HUES48 (cell line): ENCODE results near the gene FRRS1L.
A peak's percentile ranks its signal among the peaks of the same experiment; 100 is the strongest.

Experiments
- H3K27ac ChIP-seq: one replicate; pipeline ENCODE4 v1.7.0; 2013; ENCODE audit warnings: low read depth, low read length, inconsistent platforms
- H3K27me3 ChIP-seq: 2 replicates; pipeline ENCODE4 v1.6.1; 2013; ENCODE audit warnings: mild to moderate bottlenecking, low read length; ENCODE audit not compliant: control insufficient read depth, insufficient read depth
- H3K36me3 ChIP-seq: 2 replicates; pipeline ENCODE4 v1.6.1; 2013; ENCODE audit warnings: low read length; ENCODE audit not compliant: control insufficient read depth, insufficient read depth
- H3K4me1 ChIP-seq: 2 replicates; pipeline ENCODE4 v1.6.1; 2013; ENCODE audit warnings: mild to moderate bottlenecking, low read length; ENCODE audit not compliant: control insufficient read depth, insufficient read depth
- H3K4me3 ChIP-seq: 2 replicates; pipeline ENCODE4 v1.5.1; 2013; ENCODE audit warnings: mild to moderate bottlenecking, low read depth, low read length
- H3K9ac ChIP-seq: 2 replicates; pipeline ENCODE4 v1.6.1; 2013; ENCODE audit warnings: mild to moderate bottlenecking, low read depth, low read length, moderate library complexity
- H3K9me3 ChIP-seq: 2 replicates; pipeline ENCODE4 v1.6.1; 2013; ENCODE audit warnings: low read length; ENCODE audit not compliant: control insufficient read depth, insufficient read depth

FRRS1L gene, protein sequence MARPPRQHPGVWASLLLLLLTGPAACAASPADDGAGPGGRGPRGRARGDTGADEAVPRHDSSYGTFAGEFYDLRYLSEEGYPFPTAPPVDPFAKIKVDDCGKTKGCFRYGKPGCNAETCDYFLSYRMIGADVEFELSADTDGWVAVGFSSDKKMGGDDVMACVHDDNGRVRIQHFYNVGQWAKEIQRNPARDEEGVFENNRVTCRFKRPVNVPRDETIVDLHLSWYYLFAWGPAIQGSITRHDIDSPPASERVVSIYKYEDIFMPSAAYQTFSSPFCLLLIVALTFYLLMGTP

DNA sequence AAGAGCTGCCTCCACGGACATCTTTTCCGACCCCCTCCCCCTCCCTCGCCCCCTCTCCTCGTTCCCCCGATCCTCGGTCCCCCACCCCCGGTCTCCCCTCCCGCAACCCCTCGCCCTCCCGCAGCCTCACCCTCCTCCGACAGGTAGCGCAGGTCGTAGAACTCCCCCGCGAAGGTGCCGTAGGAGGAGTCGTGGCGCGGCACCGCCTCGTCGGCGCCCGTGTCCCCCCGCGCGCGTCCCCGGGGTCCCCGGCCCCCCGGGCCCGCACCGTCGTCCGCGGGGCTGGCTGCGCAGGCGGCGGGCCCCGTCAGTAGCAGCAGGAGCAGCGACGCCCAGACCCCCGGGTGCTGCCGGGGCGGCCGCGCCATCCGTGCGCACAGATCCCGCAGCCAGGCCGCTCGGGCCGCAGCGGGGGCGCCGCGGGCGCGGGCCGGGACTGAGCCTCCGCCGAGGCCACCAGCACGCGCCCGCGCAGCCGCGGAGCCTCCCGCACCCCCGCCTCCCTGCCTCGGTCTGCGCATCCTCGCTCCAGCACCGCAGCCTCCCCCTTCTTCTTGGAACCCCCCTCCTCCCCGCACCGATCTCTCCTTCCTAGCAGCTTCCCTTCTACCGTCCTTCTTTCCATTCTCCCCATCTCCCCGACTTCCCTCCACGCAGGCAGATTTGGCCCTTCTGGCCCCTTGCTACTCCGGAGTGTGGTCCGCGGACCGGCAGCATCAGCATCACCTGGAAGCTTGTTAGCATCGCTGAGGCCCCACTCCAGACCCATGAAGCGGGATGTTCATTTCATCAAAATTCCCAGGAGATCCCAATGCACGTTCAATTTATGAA, at the start of gene FRRS1L:
FRRS1L (minus strand) TSS at position 479 of the 831 bp plus-strand sequence; CDS start at position 368, 111 bp downstream.
- Histone ChIP-seq H3K27ac (peak within 1 kb of the TSS; percentile 38), H3K9me3 (no peaks in the 10 kb centered on the region), H3K27me3 (peaks cover 35% of the 10 kb centered on the region), H3K4me1 (no peaks in the 10 kb centered on the region), H3K4me3 (peak within 1 kb of the TSS; percentile 59), H3K36me3 (no peaks in the 10 kb centered on the region), H3K9ac (no peak within 1 kb of the TSS)

DNA sequence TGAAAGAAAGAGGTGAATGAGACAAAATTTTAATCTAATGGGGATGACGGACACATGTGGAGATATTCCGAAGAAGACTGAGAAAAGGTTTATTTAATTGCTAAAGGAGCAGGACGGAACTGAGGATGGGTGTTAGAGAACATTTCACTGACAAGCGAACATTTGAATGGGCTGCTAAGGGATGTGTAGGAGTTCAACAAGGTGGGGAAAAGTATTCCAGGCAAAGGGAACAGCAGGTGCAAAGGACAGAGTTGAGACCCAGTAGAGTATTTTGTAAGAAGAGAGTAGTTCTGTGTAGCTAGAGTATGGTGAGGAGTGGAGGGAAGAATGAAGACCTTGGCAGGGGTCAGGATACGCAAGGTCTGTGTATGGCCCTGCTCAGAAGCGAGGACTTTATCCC, 47.4 kb upstream of the FRRS1L start:
- H3K4me3 ChIP-seq = no peak overlapping the region
- H3K4me1 ChIP-seq = peaks cover 5% of the 10 kb centered on the region; the same call in 1 of the 2 replicates
- no peak overlapping the region for H3K27ac ChIP-seq
- H3K27me3 ChIP-seq = no peaks in the 10 kb centered on the region
- H3K9ac ChIP-seq = no peak overlapping the region
- H3K9me3 ChIP-seq = no peaks in the 10 kb centered on the region
- H3K36me3 ChIP-seq = no peaks in the 10 kb centered on the region

DNA sequence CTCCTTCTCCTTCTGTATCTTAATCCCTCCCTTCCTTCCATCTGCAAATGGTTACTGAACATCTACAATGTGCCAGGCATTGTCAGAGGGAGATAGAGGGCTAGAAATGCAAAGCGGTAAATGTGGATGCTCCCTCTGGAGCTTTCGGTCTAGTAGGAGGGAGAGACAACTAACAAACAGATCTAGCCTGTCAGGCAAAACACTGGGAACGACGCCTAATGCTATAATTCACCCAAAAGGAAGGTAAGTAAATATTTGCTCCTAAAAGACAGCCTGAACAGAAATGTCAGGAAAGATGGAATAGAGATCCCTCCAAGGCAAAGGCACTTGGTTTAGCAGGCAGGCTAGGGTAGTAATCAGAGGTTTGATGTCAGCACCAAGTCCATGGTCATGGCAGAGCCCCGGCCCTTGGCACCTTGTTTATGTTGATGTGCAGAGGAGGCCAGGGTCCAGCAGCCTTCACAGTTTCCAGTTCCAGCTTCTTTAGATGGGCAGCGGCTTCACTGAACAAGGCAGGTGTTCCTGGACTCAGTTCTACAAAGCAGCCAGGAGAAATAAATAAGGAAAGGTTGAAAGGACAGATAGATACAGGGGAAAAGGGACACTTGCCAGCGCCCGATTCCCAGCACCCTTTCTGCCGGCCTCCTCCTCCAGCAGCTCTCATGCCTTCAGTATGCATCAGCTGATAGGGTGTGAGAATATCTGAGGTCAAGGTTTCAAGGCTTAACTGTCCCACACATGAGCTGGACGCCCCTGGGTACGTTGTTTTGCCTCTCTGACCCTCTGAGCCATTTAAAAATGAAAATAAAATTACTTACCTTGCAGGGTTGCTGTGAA, 46.5 kb upstream of the FRRS1L start:
- Histone ChIP-seq H3K9me3 (no peaks in the 10 kb centered on the region), H3K4me3 (no peak overlapping the region), H3K27ac (no peak overlapping the region)

DNA sequence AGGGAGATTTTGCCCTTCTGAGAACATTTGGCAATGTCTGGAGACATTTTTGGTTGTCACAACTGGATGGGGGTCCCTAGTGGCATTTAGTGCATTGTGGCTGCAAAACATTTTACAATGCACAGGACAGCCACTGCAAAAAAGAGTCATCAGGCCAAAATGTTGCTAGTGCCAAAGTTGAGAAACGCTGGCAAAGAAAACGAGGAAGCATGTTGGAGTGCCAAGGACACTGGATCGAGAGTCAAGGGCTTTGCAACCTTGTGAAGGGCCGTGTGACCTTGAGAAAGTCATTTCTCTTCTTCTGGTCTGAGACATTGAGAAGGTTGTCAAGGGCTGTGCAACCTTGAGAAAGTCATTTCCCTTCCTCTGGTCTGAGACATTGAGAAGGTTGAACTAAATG, 45.7 kb upstream of the FRRS1L start:
- Histone ChIP-seq H3K9ac (no peak overlapping the region), H3K4me1 (no peaks in the 10 kb centered on the region), H3K27me3 (no peaks in the 10 kb centered on the region), H3K9me3 (no peaks in the 10 kb centered on the region), H3K36me3 (no peaks in the 10 kb centered on the region), H3K27ac (no peak overlapping the region), H3K4me3 (no peak overlapping the region)

More for the DNA sequence above, 46.5 kb upstream of the FRRS1L start:
- Histone ChIP-seq H3K27me3 (no peaks in the 10 kb centered on the region), H3K9ac (no peak overlapping the region), H3K4me1 (no peaks in the 10 kb centered on the region), H3K36me3 (no peaks in the 10 kb centered on the region)

DNA sequence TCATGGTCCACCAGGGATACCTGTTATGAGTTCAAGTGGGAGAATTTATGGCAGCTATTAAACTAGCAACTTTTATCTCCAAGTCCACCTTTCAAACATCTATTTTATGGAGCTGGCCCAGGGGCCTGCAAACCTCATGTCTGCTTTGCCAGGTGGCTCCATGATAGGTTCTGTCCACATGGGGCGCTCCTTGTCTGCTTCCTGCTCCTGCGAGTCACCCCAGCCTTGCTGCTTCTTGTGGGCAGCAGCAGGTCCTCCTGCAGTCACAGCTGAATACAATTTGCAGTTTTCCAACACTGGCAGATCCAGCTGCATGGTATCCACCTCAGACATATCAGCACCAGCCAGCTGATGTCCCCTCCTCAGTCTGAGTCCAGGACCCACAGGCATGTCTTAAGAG, 39.6 kb upstream of the FRRS1L start:
- H3K9me3 ChIP-seq = no peaks in the 10 kb centered on the region

DNA sequence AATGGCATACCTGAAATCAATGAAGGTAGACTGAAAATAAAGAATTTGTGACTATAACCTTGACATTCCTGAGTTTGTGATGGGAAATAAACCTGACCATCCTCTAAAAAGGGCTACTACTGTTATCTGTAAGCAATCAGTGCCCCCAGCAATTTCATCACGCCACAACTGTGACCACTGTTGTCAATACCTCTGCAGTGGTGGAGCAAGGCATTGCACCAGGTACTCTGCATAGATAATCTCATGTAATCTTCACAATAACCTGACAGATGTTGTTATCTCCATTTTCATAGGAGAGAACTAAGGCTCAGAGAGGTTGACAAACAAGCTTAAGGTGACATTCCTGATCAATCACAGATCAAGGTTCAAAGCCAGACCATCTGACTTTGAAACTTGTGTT, 38.5 kb upstream of the FRRS1L start:
- Histone ChIP-seq H3K27me3 (no peaks in the 10 kb centered on the region), H3K9me3 (no peaks in the 10 kb centered on the region), H3K27ac (no peak overlapping the region), H3K4me3 (no peak overlapping the region), H3K36me3 (no peaks in the 10 kb centered on the region), H3K4me1 (no peaks in the 10 kb centered on the region), H3K9ac (no peak overlapping the region)

More for the DNA sequence above, 39.6 kb upstream of the FRRS1L start:
- Histone ChIP-seq H3K27ac (no peak overlapping the region), H3K9ac (no peak overlapping the region), H3K4me3 (no peak overlapping the region), H3K4me1 (no peaks in the 10 kb centered on the region), H3K36me3 (no peaks in the 10 kb centered on the region), H3K27me3 (no peaks in the 10 kb centered on the region)

DNA sequence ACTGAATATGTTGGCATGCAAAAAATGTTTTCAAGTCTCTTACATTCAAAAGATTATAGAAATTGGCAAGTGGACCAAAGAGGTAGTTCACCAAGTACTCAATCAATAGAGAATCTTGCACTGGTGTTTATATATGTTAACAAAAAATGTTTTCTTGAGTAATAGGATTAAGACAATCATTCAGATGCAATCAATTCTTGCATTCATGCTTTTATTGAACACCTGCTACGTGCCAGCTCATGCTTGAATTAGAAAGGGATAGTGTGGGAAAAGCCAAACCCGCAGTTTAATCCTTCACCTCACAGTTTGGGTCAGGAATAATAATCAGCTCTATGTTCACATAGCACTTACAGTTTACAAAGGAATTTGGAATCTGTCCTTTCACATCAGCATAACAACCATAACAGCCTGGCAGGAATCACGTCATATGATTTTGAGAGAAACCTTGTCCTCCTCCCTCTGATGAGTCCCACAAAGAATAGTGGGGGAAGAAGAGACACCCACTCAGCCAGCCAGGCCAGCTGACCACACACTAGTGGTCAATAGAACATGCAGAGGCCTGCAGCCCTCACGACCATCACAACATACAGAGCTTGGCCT, 36.8 kb upstream of the FRRS1L start:
- H3K9ac ChIP-seq = no peak overlapping the region
- no peaks in the 10 kb centered on the region for H3K9me3 ChIP-seq
- no peak overlapping the region for H3K27ac ChIP-seq
- no peaks in the 10 kb centered on the region for H3K27me3 ChIP-seq
- H3K4me3 ChIP-seq = no peak overlapping the region
- H3K4me1 ChIP-seq = no peaks in the 10 kb centered on the region
- H3K36me3 ChIP-seq = no peaks in the 10 kb centered on the region

DNA sequence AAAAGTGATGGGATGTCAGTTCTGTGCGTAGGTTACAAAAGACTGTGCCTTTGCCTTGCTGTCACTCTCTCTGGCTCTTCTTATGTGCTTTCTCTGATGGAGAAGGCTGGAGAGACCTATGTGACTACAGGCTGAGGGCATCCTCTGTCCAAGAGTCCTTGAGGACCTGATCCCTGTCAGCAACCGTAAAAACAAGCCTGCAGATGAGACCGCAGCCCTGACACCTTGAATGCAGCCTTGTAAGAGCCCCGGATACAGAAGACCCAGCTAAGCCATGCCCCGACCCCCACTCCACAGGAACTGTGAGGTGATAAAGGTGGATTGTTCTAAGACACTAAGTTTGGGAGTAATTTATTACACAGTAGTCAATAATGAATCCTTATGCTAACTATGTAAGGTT, 32.6 kb upstream of the FRRS1L start:
- no peak overlapping the region for H3K27ac ChIP-seq
- no peaks in the 10 kb centered on the region for H3K9me3 ChIP-seq
- H3K36me3 ChIP-seq = no peaks in the 10 kb centered on the region

DNA sequence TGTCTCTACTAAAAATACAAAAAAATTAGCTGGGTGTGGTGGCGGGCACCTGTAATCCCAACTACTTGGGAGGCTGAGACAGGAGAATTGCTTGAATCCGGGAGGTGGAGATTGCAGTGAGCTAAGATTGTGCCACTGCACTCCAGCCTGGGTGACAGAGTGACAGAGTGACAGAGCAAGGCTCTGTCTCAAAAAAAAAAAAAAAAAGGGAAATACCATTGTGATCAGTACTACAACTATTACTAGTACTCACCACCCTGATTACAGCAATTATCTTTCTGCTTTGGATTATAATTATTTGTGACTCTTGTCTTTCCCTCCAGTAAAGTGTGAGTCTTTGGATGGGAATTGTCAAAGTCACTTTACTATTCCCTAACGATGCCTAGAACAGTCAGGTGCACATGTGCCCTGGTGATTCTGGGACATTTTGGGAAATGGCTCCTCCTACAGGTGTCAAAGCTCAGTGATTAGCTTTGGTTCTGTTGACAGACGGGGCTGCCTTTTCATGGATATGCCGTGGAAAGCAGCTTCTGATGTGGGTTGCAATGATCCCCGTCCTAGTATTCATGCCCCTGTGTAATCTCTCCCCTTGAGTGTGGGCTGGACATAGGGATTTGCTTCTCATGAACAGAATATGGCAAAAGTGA, 31.8 kb upstream of the FRRS1L start:
- Histone ChIP-seq H3K9ac (no peak overlapping the region), H3K4me3 (no peak overlapping the region), H3K9me3 (no peaks in the 10 kb centered on the region), H3K4me1 (no peaks in the 10 kb centered on the region), H3K27me3 (no peaks in the 10 kb centered on the region), H3K27ac (no peak overlapping the region), H3K36me3 (no peaks in the 10 kb centered on the region)

More for the DNA sequence above, 32.6 kb upstream of the FRRS1L start:
- Histone ChIP-seq H3K4me1 (no peaks in the 10 kb centered on the region), H3K27me3 (no peaks in the 10 kb centered on the region), H3K4me3 (no peak overlapping the region), H3K9ac (no peak overlapping the region)

DNA sequence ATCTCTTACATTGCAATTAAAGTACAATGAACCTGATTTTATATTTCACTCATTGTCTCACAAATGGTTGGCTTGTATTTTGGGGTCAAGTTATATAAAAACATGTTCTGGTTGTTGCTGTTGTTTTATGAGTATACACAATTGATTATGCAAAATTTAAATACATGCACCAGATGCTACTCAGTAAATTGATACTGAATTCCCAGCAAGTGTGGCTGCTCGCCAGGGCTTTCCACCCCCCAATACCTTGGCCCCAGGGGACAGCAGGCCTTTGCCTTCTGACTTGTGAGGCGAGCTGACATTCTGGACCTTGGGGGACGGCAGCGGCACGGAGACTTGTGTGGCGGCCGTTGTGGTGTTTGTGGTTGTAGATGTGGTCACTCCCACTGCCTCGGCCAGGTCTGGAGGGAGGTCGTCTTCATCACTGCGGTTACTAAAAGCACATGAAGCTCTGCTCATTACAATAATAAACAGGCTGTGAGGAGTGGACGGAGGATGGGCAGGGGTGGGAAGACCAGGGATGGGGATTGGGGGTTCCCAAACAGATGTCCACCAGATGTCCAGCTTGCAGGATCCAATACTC, 27.0 kb upstream of the FRRS1L start:
- H3K27me3 ChIP-seq = no peaks in the 10 kb centered on the region
- no peak overlapping the region for H3K27ac ChIP-seq
- no peaks in the 10 kb centered on the region for H3K4me1 ChIP-seq
- H3K4me3 ChIP-seq = no peak overlapping the region
- no peaks in the 10 kb centered on the region for H3K9me3 ChIP-seq
- H3K36me3 ChIP-seq = no peaks in the 10 kb centered on the region
- no peak overlapping the region for H3K9ac ChIP-seq
